ENCODE results near the gene SULT1C4. TPM values are rescaled to one million over a fixed set of nuclear protein-coding genes. Genes with fewer than 3 reads are reported as not detected.

The SULT1C4 gene
- total RNA-seq, 2 donors from 2014 or later, result 2.8 TPM; not detected in 1

- no peaks in the 10 kb centered on the region for H3K4me1 ChIP-seq (ENCODE audit: control insufficient read depth in 1 of 2, low read depth in 2 of 2)
- no peak for DNase-seq (ENCODE audit: low spot score)
- TF ChIP-seq CTCF (IDR thresholded peaks at IDR 0.05), result no peak
- H3K4me3 ChIP-seq, result no peak overlapping the region
- no peaks in the 10 kb centered on the region for H3K36me3 ChIP-seq
- H3K27ac ChIP-seq, result no peak overlapping the region
- ATAC-seq (ENCODE audit: insufficient number of reproducible peaks, low FRiP score, low read depth), result no peak
- peaks cover 5% of the 10 kb centered on the region for H3K9me3 ChIP-seq
- H3K27me3 ChIP-seq (replicated peaks; ENCODE audit: insufficient read depth), result no peaks in the 10 kb centered on the region
Measured at GRCh38 chr2:108364676-108365297, 13.0 kb upstream of the SULT1C4 start.

- Histone ChIP-seq H3K9me3 (peaks cover 5% of the 10 kb centered on the region), H3K4me3 (no peak overlapping the region), H3K27ac (no peak overlapping the region), H3K4me1 (ENCODE audit: control insufficient read depth in 1 of 2, low read depth in 2 of 2) (no peaks in the 10 kb centered on the region), H3K27me3 (replicated peaks; ENCODE audit: insufficient read depth) (no peaks in the 10 kb centered on the region), H3K36me3 (no peaks in the 10 kb centered on the region)
- TF ChIP-seq CTCF (IDR thresholded peaks at IDR 0.05), result no peak
- ATAC-seq (ENCODE audit: insufficient number of reproducible peaks, low FRiP score, low read depth) (no peak), DNase-seq (ENCODE audit: low spot score) (no peak)
Measured at GRCh38 chr2:108365656-108366055, 12.1 kb upstream of the SULT1C4 start.

- Histone ChIP-seq H3K9me3 (peaks cover 5% of the 10 kb centered on the region), H3K36me3 (no peaks in the 10 kb centered on the region), H3K27ac (no peak overlapping the region), H3K4me3 (no peak overlapping the region), H3K27me3 (replicated peaks; ENCODE audit: insufficient read depth) (no peaks in the 10 kb centered on the region), H3K4me1 (ENCODE audit: control insufficient read depth in 1 of 2, low read depth in 2 of 2) (no peaks in the 10 kb centered on the region)
- no peak for ATAC-seq (ENCODE audit: insufficient number of reproducible peaks, low FRiP score, low read depth)
- no peak for DNase-seq (ENCODE audit: low spot score)
- no peak for TF ChIP-seq CTCF (IDR thresholded peaks at IDR 0.05)
Measured at GRCh38 chr2:108367014-108367413, 10.7 kb upstream of the SULT1C4 start.

GRCh38 chr2:108367561-108368175 lies 10.1 kb upstream of the SULT1C4 start:
- no peak for TF ChIP-seq CTCF (IDR thresholded peaks at IDR 0.05)
- Histone ChIP-seq H3K4me3 (no peak overlapping the region), H3K36me3 (no peaks in the 10 kb centered on the region), H3K27me3 (replicated peaks; ENCODE audit: insufficient read depth) (no peaks in the 10 kb centered on the region), H3K9me3 (peaks cover 5% of the 10 kb centered on the region), H3K4me1 (ENCODE audit: control insufficient read depth in 1 of 2, low read depth in 2 of 2) (no peaks in the 10 kb centered on the region), H3K27ac (no peak overlapping the region)
- ATAC-seq (ENCODE audit: insufficient number of reproducible peaks, low FRiP score, low read depth), result no peak
- DNase-seq (ENCODE audit: low spot score), result no peak

- Histone ChIP-seq H3K27me3 (replicated peaks; ENCODE audit: insufficient read depth) (no peaks in the 10 kb centered on the region), H3K4me3 (no peak overlapping the region), H3K27ac (no peak overlapping the region), H3K9me3 (peaks cover 5% of the 10 kb centered on the region), H3K36me3 (no peaks in the 10 kb centered on the region), H3K4me1 (ENCODE audit: control insufficient read depth in 1 of 2, low read depth in 2 of 2) (no peaks in the 10 kb centered on the region)
- no peak for DNase-seq (ENCODE audit: low spot score)
- TF ChIP-seq CTCF (IDR thresholded peaks at IDR 0.05), result no peak
- ATAC-seq (ENCODE audit: insufficient number of reproducible peaks, low FRiP score, low read depth), result no peak
Measured at GRCh38 chr2:108369153-108369552, 8.6 kb upstream of the SULT1C4 start.

All from thoracic aorta (tissue), 2 donors.